DOHH2 (cell line): Measurements from ENCODE around the gene BAHD1.

ENCODE experiments used
- H3F3A ChIP-seq: fragments of 200-600 bp; sonication (generic), shearing (Covaris generic); 2 replicates; pipeline ENCODE4 v1.6.0; 2016; ENCODE audit warnings: antibody characterized with exemption, mild to moderate bottlenecking; ENCODE audit not compliant: control insufficient read depth, insufficient read depth
- H3K27ac ChIP-seq: fragments of 200-600 bp; sonication (generic); 2 replicates; pipeline ENCODE4 v1.5.1; 2014; ENCODE audit warnings: low read depth, mild to moderate bottlenecking, low read length, moderate library complexity
- H3K27me3 ChIP-seq: fragments of 200-600 bp; sonication (generic); 2 replicates; pipeline ENCODE4 v1.6.1; 2014; ENCODE audit warnings: mild to moderate bottlenecking, low read length, mixed read lengths; ENCODE audit not compliant: control insufficient read depth
- H3K36me3 ChIP-seq: fragments of 200-600 bp; sonication (generic); 2 replicates; pipeline ENCODE4 v1.6.1; 2014; ENCODE audit warnings: mild to moderate bottlenecking, low read length, moderate library complexity, mixed read lengths; ENCODE audit not compliant: control insufficient read depth
- H3K4me1 ChIP-seq: fragments of 200-600 bp; sonication (generic); 2 replicates; pipeline ENCODE4 v1.6.1; 2014; ENCODE audit warnings: mild to moderate bottlenecking, low read length, mixed read lengths; ENCODE audit not compliant: control insufficient read depth
- H3K4me2 ChIP-seq: fragments of 200-600 bp; sonication (generic); 2 replicates; pipeline ENCODE4 v1.6.0; 2014; ENCODE audit warnings: mild to moderate bottlenecking, low read length, moderate library complexity
- H3K4me3 ChIP-seq: fragments of 200-600 bp; sonication (generic); 2 replicates; pipeline ENCODE4 v1.5.1; 2014; ENCODE audit warnings: mild to moderate bottlenecking, low read length, mixed read lengths
- H3K79me2 ChIP-seq: fragments of 200-600 bp; sonication (generic); 2 replicates; pipeline ENCODE4 v1.6.1; 2014; ENCODE audit warnings: mild to moderate bottlenecking, low read length, mixed read lengths; ENCODE audit not compliant: control insufficient read depth
- H3K9me2 ChIP-seq: fragments of 200-600 bp; sonication (generic); replicated peaks from 2 replicates; pipeline ENCODE4 v1.6.1; 2014; ENCODE audit warnings: mild to moderate bottlenecking, low read length, mixed read lengths; ENCODE audit not compliant: control insufficient read depth
- H3K9me3 ChIP-seq: fragments of 200-600 bp; sonication (generic); 2 replicates; pipeline ENCODE4 v1.6.1; 2014; ENCODE audit warnings: antibody characterized with exemption, low read length, mixed read lengths; ENCODE audit not compliant: control insufficient read depth, insufficient read depth
- H4K20me1 ChIP-seq: fragments of 200-600 bp; sonication (generic); 2 replicates; pipeline ENCODE4 v1.6.0; 2014; ENCODE audit warnings: low read depth, mild to moderate bottlenecking, antibody characterized with exemption, low read length, moderate library complexity; ENCODE audit not compliant: control insufficient read depth, insufficient read depth
- CTCF ChIP-seq: fragments of 200-600 bp; sonication (generic); IDR thresholded peaks from one replicate; pipeline ENCODE4 v1.5.1; 2014; ENCODE audit warnings: antibody characterized with exemption, mild to moderate bottlenecking, low read depth, low read length; ENCODE audit not compliant: poor library complexity, severe bottlenecking
- EZH2phosphoT487 ChIP-seq: fragments of 200-600 bp; sonication (generic); IDR thresholded peaks from 2 replicates; pipeline ENCODE4 v1.6.1; 2017; ENCODE audit warnings: borderline replicate concordance, mild to moderate bottlenecking, antibody characterized with exemption, low read length, moderate library complexity, mixed read lengths

BAHD1 gene

GRCh38 chr15:40489274-40490175 is 48.8 kb downstream of the BAHD1 start:
- Histone ChIP-seq H4K20me1 (no peaks in the 10 kb centered on the region), H3K79me2 (no peaks in the 10 kb centered on the region), H3F3A (no peaks in the 10 kb centered on the region), H3K4me1 (no peaks in the 10 kb centered on the region), H3K36me3 (no peaks in the 10 kb centered on the region), H3K4me3 (no peak overlapping the region), H3K9me2 (no peaks in the 10 kb centered on the region), H3K27ac (no peak overlapping the region), H3K9me3 (no peaks in the 10 kb centered on the region), H3K4me2 (no peak overlapping the region), H3K27me3 (peaks cover 21% of the 10 kb centered on the region)
- TF ChIP-seq CTCF, result no peak
- TF ChIP-seq EZH2phosphoT487, result no peak

- H3K4me2 ChIP-seq, result no peak overlapping the region
- H3K79me2 ChIP-seq, result no peaks in the 10 kb centered on the region
- H3K4me1 ChIP-seq, result no peaks in the 10 kb centered on the region
- H3K36me3 ChIP-seq, result no peaks in the 10 kb centered on the region
- no peaks in the 10 kb centered on the region for H3K9me2 ChIP-seq
- TF ChIP-seq CTCF (no peak), EZH2phosphoT487 (no peak)
- peaks cover 31% of the 10 kb centered on the region for H3K27me3 ChIP-seq
- H3F3A ChIP-seq, result no peaks in the 10 kb centered on the region
- H3K9me3 ChIP-seq, result no peaks in the 10 kb centered on the region
- H3K27ac ChIP-seq, result no peak overlapping the region
- H3K4me3 ChIP-seq, result no peak overlapping the region
- H4K20me1 ChIP-seq, result no peaks in the 10 kb centered on the region
Observed at GRCh38 chr15:40493089-40493840, 52.5 kb downstream of the BAHD1 start.

GRCh38 chr15:40495516-40495915 is 54.8 kb downstream of the BAHD1 start:
- no peaks in the 10 kb centered on the region for H3K79me2 ChIP-seq
- no peaks in the 10 kb centered on the region for H3K9me3 ChIP-seq
- TF ChIP-seq CTCF (no peak), EZH2phosphoT487 (no peak)
- peaks cover 43% of the 10 kb centered on the region for H3K27me3 ChIP-seq
- no peak overlapping the region for H3K27ac ChIP-seq
- no peaks in the 10 kb centered on the region for H3K4me1 ChIP-seq
- H3K4me2 ChIP-seq, result no peak overlapping the region
- no peaks in the 10 kb centered on the region for H3K9me2 ChIP-seq
- H4K20me1 ChIP-seq, result no peaks in the 10 kb centered on the region
- no peaks in the 10 kb centered on the region for H3K36me3 ChIP-seq
- H3F3A ChIP-seq, result no peaks in the 10 kb centered on the region
- no peak overlapping the region for H3K4me3 ChIP-seq
